Caki2 (cell line): ENCODE data around the gene MYO18B. TPM values are rescaled to one million over a fixed set of nuclear protein-coding genes. Genes with fewer than 3 reads are reported as not detected.

Experiments used
- DNase-seq: peaks from one replicate; pipeline ENCODE4 v3.0.0-alpha.2; 2015; ENCODE audit warnings: low read depth
- in situ Hi-C: cut with HindIII; loops from 2 replicates; pipeline ENCODE4 v1.10.0; 2016; ENCODE audit warnings: low sequenced_read_pairs, low pct_unique_long_range_greater_than_20kb, mixed read lengths
- total RNA-seq: library from RNA; depleted of rRNA; stranded (reverse); fragments of >200 nt; shearing (Covaris generic); gene quantifications from 2 replicates; pipeline ENCODE4 v1.2.3, GENCODE V29; 2014; ENCODE audit warnings: low replicate concordance

Gene MYO18B
- total RNA-seq, 1 experiment from 2014 or later = not detected

- in situ Hi-C loops = no loop called here
- DNase-seq = no peak
Measured at GRCh38 chr22:25710501-25710900, 31.5 kb upstream of the MYO18B start.

GRCh38 chr22:25711491-25711890 is 30.5 kb upstream of the MYO18B start:
- in situ Hi-C loops = no loop called here
- no peak for DNase-seq

GRCh38 chr22:25712661-25713400 is 29.2 kb upstream of the MYO18B start:
- DNase-seq = no peak
- in situ Hi-C loops = no loop called here

GRCh38 chr22:25714070-25714469 is 27.9 kb upstream of the MYO18B start:
- in situ Hi-C loops = no loop called here
- no peak for DNase-seq

GRCh38 chr22:25714739-25715138 is 27.2 kb upstream of the MYO18B start:
- DNase-seq = no peak
- in situ Hi-C loops = no loop called here

- DNase-seq = no peak
- in situ Hi-C loops = no loop called here
Measured at GRCh38 chr22:25716637-25717036, 25.4 kb upstream of the MYO18B start.

- in situ Hi-C loops = no loop called here
- DNase-seq = no peak
Measured at GRCh38 chr22:25718135-25718840, 23.7 kb upstream of the MYO18B start.

GRCh38 chr22:25722223-25722622 is 19.8 kb upstream of the MYO18B start:
- DNase-seq = no peak
- in situ Hi-C loops = no loop called here

GRCh38 chr22:25722626-25723025 is 19.4 kb upstream of the MYO18B start:
- no peak for DNase-seq
- in situ Hi-C loops = no loop called here

- in situ Hi-C loops = no loop called here
- no peak for DNase-seq
Measured at GRCh38 chr22:25726241-25726640, 15.7 kb upstream of the MYO18B start.

GRCh38 chr22:25728071-25728470 is 13.9 kb upstream of the MYO18B start:
- DNase-seq = no peak
- in situ Hi-C loops = no loop called here

- DNase-seq = no peak
- in situ Hi-C loops = no loop called here
Measured at GRCh38 chr22:25729016-25729995, 12.7 kb upstream of the MYO18B start.

- in situ Hi-C loops = no loop called here
- DNase-seq = no peak
Measured at GRCh38 chr22:25735650-25736049, 6.3 kb upstream of the MYO18B start.

- DNase-seq = no peak
- in situ Hi-C loops = no loop called here
Measured at GRCh38 chr22:25736378-25737011, 5.5 kb upstream of the MYO18B start.

- in situ Hi-C loops = no loop called here
Measured at GRCh38 chr22:25739659-25740344, 2.2 kb upstream of the MYO18B start.

GRCh38 chr22:25742918-25743708 is 1.1 kb downstream of the MYO18B start:
- in situ Hi-C loops = no loop called here
- DNase-seq = no peak

More at GRCh38 chr22:25739659-25740344, 2.2 kb upstream of the MYO18B start:
- no peak for DNase-seq

- DNase-seq = no peak
- in situ Hi-C loops = no loop called here
Measured at GRCh38 chr22:25744694-25745093, 2.7 kb downstream of the MYO18B start.
